HG02571 (cell line): ENCODE results near the gene IL1RAP.
A peak's percentile ranks its signal among the peaks of the same experiment; 100 is the strongest.
"Not testable (repeated sequence)": the region's sequence is repeated elsewhere in the genome, so short reads cannot be mapped to it uniquely, and the experiment has no call there.

Source experiments
- ATAC-seq: cut with Tn5 transposase; IDR thresholded peaks from one replicate; pipeline ENCODE4 v1.9.1; 2021; ENCODE audit warnings: mild to moderate bottlenecking, moderate library complexity; ENCODE audit not compliant: unreplicated experiment

Gene IL1RAP

GRCh38 chr3:190513409-190514370, at the start of gene IL1RAP:
IL1RAP (plus strand) TSS chr3:190514085; CDS start chr3:190564290, 50,205 bp downstream.
- ATAC-seq = peak; percentile 99

GRCh38 chr3:190467922-190468321, 46.0 kb upstream of the IL1RAP start:
- ATAC-seq = no peak

- ATAC-seq = not testable (repeated sequence)
Observed at GRCh38 chr3:190473261-190473660, 40.6 kb upstream of the IL1RAP start.

DNA sequence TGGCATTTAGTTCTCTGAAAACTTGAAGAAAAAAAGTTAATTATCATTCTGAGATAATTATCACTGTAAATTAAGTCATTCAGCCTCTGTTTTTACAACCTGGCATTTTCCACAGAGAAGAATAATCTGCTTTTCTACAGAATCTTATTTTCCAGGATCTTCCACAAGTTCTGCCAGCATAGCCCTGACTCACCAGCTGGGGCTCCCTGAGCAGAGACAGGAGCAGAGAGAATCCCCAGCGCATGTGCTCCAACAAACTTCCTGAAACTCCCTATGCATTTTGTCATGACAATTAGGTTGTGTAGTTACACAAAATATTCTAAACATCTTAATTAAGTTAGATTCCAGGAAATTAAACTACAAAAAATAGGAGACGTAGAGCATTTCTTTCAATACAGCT, 32.1 kb upstream of the IL1RAP start:
- no peak for ATAC-seq

GRCh38 chr3:190485830-190486532, 27.9 kb upstream of the IL1RAP start:
- ATAC-seq = no peak

- ATAC-seq = no peak
Observed at GRCh38 chr3:190486533-190486864, 27.4 kb upstream of the IL1RAP start.

GRCh38 chr3:190486908-190487607, 26.8 kb upstream of the IL1RAP start:
- no peak for ATAC-seq

GRCh38 chr3:190491533-190492054, 22.3 kb upstream of the IL1RAP start:
- no peak for ATAC-seq

GRCh38 chr3:190492129-190492528, 21.8 kb upstream of the IL1RAP start:
- no peak for ATAC-seq

GRCh38 chr3:190492966-190493365, 20.9 kb upstream of the IL1RAP start:
- no peak for ATAC-seq

GRCh38 chr3:190494907-190495306, 19.0 kb upstream of the IL1RAP start:
- ATAC-seq = no peak

DNA sequence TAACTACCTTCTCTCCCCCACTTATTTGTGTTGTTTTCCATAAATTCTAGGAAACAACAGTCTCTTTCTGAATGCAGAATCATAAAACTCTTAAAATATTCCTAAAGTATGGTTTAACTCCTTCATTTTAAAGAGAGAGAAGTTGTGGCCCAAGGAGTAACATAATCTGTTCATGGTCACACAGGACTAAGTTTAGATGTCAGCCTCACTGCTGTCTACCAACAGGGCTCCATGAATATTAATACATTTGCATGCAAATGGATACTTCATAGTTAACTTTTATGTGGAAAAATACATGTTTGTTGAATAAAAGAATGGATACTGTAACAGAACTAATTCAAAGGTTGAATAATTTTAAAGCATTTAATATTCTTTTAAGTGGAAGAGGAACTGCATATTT, 18.5 kb upstream of the IL1RAP start:
- no peak for ATAC-seq

- no peak for ATAC-seq
Observed at GRCh38 chr3:190495796-190496195, 18.1 kb upstream of the IL1RAP start.

DNA sequence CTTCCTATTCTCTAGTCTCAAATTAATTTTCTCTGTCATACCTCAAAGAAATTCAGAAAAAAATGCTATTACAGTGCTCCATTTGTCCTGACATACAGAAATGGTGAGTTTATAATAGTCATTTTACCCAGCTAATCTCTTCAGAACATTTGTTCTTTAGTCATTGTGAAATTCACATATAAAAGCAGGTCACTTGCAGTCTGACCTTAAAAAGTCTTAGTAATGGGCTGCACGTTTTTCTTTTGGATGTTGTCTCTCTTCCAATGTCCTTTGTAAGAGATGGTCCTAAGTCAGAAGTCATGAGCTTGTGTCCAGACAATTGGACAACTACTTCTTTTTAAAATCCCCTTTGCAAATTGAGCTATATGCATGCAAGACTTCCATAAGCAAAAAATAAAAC, 17.0 kb upstream of the IL1RAP start:
- ATAC-seq = no peak

DNA sequence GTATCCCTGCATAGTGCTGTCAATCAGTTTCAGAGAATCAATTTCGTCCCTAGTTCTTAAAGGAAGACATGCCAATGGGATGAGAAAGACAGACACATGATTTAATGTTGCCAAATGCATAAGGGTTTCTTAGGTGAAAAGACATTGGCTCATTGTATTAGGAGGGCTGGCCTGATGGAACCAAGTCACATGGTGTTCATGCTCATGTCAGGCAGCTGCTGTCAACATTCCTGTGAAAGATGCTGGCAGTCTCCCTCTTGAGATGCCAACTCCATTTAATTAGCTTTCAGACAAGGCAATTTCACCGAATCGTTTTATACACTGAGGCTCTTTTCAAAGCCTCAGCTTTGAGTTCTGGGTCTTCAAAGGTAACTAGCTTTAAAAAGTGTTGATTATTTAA, 16.1 kb upstream of the IL1RAP start:
- no peak for ATAC-seq

DNA sequence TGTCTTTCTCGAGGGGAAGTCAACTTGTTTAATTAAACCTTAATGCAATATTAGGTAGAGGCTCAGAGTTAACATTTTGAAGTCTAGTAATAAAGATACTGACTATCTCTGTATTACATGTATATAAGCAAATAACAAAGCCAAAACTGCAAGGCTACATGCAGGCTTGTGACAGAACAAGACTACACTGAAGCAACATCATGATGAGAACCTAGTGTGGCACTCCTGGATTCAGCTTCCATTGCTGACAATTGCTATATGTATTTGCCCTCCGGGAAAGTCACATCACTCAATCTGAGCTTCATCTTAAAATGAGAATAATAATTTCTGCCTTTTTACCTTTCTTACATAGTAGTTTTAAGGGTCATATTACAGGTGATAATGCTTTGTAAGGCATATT, 15.6 kb upstream of the IL1RAP start:
- ATAC-seq = no peak

DNA sequence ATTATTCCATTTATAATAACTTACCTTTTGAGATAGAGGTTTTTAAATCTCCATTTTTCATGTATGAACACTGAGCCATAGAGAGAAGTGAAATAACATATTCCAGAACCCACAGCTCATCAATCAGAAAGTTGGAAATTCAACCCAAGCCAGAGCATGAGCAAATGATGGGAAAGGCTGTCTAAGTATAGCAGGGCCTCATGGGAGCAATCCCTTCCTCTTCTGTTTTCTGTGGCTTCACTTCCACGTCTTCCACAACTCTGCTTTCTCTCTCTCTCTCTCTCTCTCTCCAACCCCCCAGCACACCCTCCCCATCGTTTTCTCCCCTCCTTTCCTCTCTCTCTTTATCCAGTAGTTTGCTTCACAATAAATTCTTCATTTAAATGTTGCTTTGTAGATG, 14.8 kb upstream of the IL1RAP start:
- ATAC-seq = no peak

- no peak for ATAC-seq
Observed at GRCh38 chr3:190502946-190503345, 10.9 kb upstream of the IL1RAP start.

DNA sequence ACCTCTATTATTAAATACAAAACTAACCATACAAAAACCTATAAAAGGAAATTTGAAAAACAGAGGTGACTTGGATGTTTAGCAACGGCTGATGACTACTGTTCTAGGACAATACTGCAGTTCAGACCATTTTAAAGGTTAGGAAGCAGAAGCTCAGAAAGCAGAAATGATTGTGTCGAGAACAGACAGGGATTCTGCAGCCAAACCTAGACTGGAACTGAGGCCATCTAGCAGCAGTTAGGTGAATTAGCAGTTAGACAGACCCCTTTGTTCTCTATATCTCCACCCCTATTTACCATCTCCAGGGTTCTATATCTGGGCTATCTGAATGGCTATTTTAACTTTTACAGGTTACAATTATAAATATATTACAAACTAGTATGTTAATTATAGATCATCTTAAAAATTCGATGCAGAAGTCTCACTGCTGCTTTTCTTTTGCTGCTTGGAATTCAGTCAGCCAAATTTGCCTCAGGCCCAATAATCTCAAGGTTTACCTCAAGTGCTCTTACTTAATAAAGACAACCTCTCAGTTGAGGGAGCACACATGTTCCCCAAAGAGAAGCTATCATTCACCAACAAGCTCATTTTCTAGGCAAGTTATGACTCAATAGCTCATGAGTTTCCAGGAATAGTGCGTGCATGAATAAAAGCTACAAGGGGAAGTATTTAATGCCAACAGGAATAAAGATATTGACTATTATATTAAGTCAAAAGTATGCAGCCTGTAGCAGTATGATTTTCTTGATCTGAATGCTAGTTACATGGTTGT, 9.3 kb upstream of the IL1RAP start:
- ATAC-seq = no peak

- ATAC-seq = no peak
Observed at GRCh38 chr3:190505381-190506003, 8.4 kb upstream of the IL1RAP start.
